GM21447 (cell line): ENCODE results near the gene PRR33.
"Not testable (repeated sequence)": the region's sequence is repeated elsewhere in the genome, so short reads cannot be mapped to it uniquely, and the experiment has no call there.

Experiments
- ATAC-seq: cut with Tn5 transposase; IDR thresholded peaks from one replicate; pipeline ENCODE4 v1.9.1; 2021; ENCODE audit not compliant: unreplicated experiment

PRR33 gene

GRCh38 chr11:1891831-1892115, at the start of gene PRR33:
Gene PRR33 (minus strand): TSS chr11:1891895. CDS start chr11:1890584, 1,311 bp downstream.
- no peak for ATAC-seq

DNA sequence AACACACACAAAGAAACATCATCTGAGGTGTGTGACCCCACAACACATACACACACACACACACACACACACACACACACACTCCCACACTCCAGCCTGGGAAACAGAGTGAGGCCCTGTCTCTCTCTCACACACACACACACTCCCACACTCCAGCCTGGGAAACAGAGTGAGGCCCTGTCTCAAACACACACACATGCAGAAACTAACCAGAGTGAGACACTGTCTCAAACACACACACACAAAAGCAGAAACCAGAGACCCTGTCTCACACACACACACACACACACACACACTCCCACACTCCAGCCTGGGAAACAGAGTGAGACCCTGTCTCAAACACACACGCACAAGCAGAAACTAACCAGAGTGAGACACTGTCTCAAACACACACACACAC, 48.1 kb upstream of the PRR33 start:
- not testable (repeated sequence) for ATAC-seq

- ATAC-seq, result no peak
Observed at GRCh38 chr11:1939006-1939625, 47.4 kb upstream of the PRR33 start.

DNA sequence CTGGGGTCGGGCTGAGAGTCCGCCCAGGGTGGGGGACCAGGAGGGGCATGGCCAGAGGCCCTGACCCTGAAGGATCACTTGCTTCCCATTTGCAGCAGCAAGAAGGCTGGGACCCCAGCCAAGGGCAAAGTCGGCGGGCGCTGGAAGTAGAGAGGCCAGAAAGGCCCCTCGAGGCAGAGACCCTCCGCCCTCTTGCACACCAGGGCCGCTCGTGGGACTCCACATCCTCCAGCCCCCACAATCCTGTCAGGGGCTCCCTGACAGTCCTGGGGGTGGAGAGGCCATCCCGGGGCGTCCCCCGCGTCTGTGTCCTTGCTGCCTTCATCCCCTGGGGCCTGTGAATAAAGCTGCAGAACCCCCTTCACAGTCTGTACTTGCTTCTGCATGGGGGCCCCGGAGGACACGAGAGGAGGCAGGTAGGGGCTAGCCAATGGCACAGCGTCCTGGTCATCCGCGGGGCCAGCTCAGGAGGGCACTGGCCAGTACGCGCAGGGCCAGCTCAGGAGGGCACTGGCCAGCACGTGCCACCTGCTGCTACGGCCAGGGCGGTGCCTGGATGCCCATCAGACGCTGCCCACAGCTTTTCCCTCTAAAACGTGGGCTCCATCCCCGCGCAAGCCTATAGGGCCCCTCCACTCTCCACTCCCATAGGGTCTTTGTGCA, 46.8 kb upstream of the PRR33 start:
- ATAC-seq, result no peak

- ATAC-seq, result no peak
Observed at GRCh38 chr11:1937616-1938342, 46.1 kb upstream of the PRR33 start.

- no peak for ATAC-seq
Observed at GRCh38 chr11:1936781-1937615, 45.3 kb upstream of the PRR33 start.

DNA sequence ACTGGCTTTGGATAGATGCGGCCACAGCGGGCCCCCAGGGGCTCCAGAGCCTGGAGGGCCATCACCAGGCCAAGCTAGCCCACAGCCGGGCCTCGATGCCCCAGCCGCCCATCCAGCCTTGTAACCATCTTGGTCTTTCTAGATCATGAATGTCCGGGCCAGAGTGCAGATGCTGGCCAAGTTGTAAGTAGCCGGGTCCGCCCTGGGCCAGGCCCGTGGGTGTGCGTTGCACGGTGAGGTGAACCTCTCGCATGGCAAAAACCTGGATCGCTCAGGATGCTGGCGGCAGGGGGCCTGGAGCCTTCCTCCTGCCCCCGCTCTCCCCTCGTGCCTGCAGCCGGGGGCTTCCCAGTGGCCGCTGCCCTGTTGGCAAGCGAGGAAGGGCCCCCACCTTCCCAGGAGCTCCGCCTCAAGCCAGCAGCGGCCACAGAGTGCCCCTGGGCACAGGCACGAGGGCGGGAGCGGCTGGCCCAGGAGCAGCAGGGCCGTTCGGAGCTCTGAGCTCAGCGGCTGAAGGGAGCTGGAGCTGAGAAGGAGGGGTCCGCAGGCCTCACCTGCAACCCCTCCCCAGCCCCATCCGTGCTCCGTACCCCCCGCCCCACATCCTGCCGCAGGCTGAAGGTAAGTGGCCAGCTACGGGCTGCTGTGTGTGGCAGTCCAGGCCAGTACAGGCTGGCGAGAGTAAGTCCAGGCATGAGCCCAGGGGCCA, 44.5 kb upstream of the PRR33 start:
- no peak for ATAC-seq

- ATAC-seq, result no peak
Observed at GRCh38 chr11:1935156-1936071, 43.7 kb upstream of the PRR33 start.

GRCh38 chr11:1934335-1935155, 42.9 kb upstream of the PRR33 start:
- no peak for ATAC-seq

DNA sequence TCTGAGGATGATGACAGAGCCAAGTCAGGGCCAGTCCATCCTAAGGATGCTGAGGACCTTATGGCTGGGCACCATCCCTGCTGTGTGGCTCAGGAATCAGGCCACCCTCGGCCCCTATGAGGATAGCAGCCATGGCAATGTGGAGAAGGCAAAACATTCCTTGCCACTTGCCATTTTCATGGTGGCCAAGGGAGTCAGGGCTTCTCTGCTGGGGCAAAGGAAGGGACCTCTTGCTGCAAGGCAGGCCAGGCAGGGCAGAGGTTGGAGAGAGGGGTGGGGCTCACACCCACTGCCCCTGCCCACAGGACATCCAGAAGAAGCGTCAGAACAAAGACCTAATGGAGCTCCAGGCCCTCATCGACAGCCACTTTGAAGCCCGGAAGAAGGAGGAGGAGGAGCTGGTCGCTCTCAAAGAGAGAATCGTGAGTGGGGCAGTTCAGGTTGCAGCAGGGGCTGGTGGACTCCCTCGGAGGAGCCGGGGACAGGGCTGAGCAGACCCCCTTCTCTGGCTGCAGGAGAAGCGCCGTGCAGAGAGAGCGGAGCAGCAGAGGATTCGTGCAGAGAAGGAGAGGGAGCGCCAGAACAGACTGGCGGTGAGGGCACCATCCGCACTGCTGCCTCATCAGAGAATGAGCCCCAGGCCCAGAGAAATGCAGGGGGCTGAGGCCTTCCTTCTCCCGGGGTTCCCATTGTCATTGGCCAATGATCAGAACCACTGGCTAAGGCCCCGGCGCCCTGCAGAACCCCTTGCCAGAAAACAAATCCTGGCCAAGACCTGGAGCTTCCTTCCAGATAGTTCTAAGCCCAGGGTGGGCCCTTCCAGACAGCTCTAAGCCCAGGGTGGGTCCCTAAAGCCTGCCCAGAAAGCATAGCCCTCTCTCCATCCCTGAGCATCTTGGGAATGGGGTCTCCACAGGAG, 42.0 kb upstream of the PRR33 start:
- no peak for ATAC-seq

- no peak for ATAC-seq
Observed at GRCh38 chr11:1932681-1933080, 41.0 kb upstream of the PRR33 start.

DNA sequence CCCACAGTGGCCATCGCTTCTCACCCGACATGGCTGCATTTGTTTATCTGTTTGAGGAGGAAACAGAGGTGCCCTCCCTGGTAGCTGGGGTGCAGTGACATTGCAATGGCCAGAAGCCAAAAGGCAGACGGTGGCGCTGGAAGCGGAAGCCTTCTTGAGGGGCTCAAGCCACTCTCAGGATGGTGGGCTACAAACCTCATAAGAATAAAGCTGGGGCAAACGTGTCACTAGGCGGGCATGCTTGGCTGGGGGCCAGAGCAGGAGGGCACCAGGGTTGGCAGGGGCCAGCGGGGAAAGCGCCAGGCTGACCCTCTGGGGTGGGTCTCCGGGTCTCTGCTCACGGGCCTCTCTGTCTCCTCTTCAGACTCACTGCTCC, 40.4 kb upstream of the PRR33 start:
- ATAC-seq, result no peak

DNA sequence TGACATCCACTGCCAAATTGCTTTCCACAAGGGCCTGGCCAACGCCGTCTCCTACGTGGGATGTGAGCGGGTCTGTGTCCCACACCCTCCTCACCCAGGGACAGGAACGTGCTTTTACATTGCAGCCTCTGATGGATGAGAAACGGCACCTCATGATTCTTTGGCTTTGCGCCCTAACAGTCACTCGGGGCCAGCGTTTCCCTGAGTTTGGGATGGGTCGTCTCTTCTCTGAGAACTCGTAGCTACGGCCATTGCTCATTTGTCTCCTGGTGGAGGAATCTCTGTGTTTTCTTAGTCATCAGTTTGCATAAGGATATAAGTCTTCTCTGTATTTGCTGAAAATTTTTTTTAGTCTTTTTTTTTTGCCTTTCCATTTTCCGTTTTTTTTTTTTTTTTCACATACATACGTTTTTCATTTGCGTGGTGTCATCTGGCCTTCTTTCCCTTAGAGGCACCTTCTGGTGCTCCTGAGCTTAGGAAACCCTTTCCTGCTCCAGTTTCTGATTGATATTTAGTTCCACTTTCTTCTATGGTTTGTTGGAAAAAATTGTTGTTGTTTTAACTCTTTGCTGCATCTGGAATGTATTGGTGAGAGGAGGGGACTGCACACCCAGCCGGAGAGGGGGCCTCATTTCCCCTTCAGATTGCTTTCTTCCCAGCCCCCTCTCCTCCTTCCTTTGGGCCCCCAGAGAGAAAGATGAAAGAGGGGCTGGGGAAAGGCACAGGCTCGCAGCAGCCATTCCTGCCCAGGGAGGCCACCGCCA, 39.8 kb upstream of the PRR33 start:
- ATAC-seq, result no peak

DNA sequence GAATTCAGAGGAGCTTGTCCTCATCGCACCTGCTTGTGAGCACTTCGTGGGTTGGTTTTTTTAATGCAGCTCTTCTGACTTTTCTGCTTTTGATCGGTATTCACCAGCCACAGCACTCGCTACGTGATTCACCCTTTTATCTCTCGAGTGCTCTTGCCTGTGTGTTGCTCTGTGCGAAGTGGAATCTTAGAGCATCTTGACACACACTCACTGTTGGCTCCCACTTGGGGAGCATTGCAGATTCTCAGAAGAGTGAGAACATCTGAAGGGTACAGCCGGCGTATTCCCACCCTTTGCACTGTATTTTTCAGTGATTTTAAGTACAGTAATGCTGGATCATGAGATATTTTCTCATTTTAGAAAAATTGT, 38.8 kb upstream of the PRR33 start:
- no peak for ATAC-seq

DNA sequence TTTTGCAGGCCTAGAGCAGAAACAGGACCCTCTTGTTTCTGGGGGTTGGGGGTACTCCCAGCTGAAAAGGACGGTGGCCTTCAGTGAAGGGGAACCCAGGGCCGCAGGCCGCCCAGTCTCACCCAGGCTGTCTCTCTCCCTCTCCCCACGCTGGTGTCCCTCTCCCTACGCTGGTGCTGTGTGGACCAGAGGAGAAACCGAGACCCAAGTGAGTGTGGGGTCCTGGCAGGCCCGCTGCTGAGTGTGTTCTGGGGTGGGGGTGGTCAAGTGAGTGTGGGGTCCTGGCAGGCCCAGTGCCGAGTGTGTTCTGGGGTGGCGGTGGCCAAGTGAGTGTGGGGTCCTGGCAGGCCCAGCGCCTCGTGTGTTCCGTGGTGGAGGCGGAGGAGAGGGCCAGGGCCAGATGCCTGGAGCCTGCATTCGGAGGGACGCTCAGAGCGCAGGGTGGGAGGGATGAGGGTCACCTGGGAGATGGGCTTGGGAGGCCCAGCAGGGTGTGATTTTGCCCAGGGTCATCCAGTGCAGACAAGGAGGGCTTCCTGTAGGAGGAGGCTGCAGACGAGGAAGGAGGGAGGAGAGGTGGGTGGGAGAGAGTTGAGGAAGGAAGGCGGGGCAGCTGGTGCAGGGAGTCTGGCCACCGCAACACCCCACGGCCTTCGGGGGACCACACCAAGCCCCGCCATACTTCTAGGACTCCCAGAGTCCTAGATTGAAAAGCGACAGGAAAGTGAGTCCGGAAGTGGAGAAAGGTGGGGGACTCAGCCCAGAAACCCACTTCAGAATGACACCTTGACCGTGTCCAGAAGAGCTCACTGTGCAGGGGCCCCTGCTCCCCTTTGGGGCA, 38.1 kb upstream of the PRR33 start:
- no peak for ATAC-seq

GRCh38 chr11:1928891-1929541, 37.3 kb upstream of the PRR33 start:
- no peak for ATAC-seq
